NAMALWA (cell line): ENCODE data around the gene SCGN.

Experiments
- DNase-seq: peaks from one replicate; pipeline ENCODE4 v3.0.0-alpha.2; 2015; ENCODE audit warnings: low spot score

SCGN gene

GRCh38 chr6:25686856-25687255 lies 34.8 kb downstream of the SCGN start:
- no peak for DNase-seq

- no peak for DNase-seq
Observed at GRCh38 chr6:25689966-25690365, 38.0 kb downstream of the SCGN start.

GRCh38 chr6:25691894-25692293 lies 39.9 kb downstream of the SCGN start:
- DNase-seq: no peak

GRCh38 chr6:25692472-25692871 lies 40.5 kb downstream of the SCGN start:
- DNase-seq: no peak

GRCh38 chr6:25694366-25694765 lies 42.4 kb downstream of the SCGN start:
- DNase-seq: no peak

GRCh38 chr6:25695671-25696070 lies 43.7 kb downstream of the SCGN start:
- DNase-seq: no peak

GRCh38 chr6:25697537-25698340 lies 45.7 kb downstream of the SCGN start:
- no peak for DNase-seq

- DNase-seq: no peak
Observed at GRCh38 chr6:25698631-25699030, 46.6 kb downstream of the SCGN start.

GRCh38 chr6:25699649-25700048 lies 47.6 kb downstream of the SCGN start:
- DNase-seq: no peak

- no peak for DNase-seq
Observed at GRCh38 chr6:25700761-25701160, 48.7 kb downstream of the SCGN start.

GRCh38 chr6:25701807-25702206 lies 49.8 kb downstream of the SCGN start:
- no peak for DNase-seq

GRCh38 chr6:25703005-25703404 lies 51.0 kb downstream of the SCGN start:
- no peak for DNase-seq

- no peak for DNase-seq
Observed at GRCh38 chr6:25704001-25704400, 52.0 kb downstream of the SCGN start.

GRCh38 chr6:25706314-25707014 lies 54.4 kb downstream of the SCGN start:
- no peak for DNase-seq

- DNase-seq: no peak
Observed at GRCh38 chr6:25709761-25710160, 57.7 kb downstream of the SCGN start.

GRCh38 chr6:25710287-25710686 lies 58.3 kb downstream of the SCGN start:
- DNase-seq: no peak

- DNase-seq: no peak
Observed at GRCh38 chr6:25713824-25714223, 61.8 kb downstream of the SCGN start.

- DNase-seq: no peak
Observed at GRCh38 chr6:25714765-25715164, 62.8 kb downstream of the SCGN start.

GRCh38 chr6:25715794-25716193 lies 63.8 kb downstream of the SCGN start:
- DNase-seq: no peak

GRCh38 chr6:25717866-25718740 lies 66.1 kb downstream of the SCGN start:
- peak; percentile 72 for DNase-seq

- no peak for DNase-seq
Observed at GRCh38 chr6:25726122-25726911, 74.3 kb downstream of the SCGN start.

- DNase-seq: no peak
Observed at GRCh38 chr6:25727028-25727427, 75.0 kb downstream of the SCGN start.
